GM12874 (cell line): ENCODE results near the gene CTTNBP2NL.

Experiments
- CTCF ChIP-seq: IDR thresholded peaks from 2 replicates; pipeline ENCODE4 v1.5.1; 2011; ENCODE audit warnings: low read depth, mild to moderate bottlenecking, control low read depth, low read length, moderate library complexity; ENCODE audit not compliant: insufficient read depth

The CTTNBP2NL gene

DNA sequence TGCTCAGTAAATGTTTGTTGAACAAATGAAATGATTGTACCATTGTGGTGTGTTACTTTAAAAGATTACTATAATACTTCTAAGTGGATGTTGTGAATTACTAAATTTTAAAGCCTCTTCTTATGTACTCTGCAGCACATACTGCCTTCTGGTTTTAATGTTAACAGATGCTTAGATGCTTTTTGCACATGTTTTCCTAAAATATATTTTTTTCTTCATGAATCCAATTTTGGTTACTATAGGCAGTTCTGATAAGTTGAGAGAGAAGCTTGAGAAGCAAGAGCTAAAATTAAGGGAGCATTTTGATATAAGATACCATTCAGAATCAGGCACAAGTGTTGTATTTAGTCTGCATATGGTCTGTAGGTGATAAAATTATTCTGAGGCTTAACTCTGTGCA, 21.3 kb downstream of the CTTNBP2NL start:
- no peak for TF ChIP-seq CTCF

- no peak for TF ChIP-seq CTCF
These were observed 22.3 kb downstream of the CTTNBP2NL start for GRCh38 chr1:112418099-112418892.

DNA sequence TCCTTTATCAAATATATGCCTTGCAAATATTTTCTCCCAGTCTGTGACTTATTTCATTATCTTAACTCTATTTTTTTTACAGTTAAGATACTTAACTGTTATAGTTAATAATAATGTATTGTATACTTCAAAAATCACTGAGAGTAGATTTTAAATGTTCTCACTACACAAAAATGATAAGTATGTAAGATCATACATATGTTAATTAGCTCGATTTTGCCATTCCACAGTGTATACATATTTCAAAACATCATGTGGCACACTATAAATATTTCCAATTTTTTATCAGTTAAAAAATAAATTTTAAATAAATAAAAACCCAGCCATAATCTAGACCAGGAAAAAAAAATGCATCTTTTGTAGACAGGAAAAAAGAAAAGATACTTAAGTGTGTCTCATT, 27.2 kb downstream of the CTTNBP2NL start:
- no peak for TF ChIP-seq CTCF

DNA sequence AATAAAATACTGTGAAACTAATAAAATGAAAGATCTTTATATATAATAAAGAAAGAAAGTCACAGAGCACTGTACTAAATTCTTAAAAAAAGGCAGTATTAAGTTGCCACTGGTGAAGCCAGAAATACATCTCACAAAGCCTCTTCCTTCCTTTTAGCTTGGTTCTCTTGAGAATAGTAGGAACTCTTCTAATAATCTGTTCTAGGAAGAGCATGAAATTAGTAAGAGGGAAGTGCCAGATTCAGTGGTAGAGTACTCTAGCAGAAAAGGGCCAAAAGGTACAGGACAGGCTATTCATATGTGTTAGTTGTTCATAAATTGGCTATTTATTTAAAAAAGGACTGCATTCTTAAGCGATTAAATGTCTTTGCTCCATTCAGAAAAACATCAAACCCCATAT, 33.7 kb downstream of the CTTNBP2NL start:
- TF ChIP-seq CTCF: no peak

DNA sequence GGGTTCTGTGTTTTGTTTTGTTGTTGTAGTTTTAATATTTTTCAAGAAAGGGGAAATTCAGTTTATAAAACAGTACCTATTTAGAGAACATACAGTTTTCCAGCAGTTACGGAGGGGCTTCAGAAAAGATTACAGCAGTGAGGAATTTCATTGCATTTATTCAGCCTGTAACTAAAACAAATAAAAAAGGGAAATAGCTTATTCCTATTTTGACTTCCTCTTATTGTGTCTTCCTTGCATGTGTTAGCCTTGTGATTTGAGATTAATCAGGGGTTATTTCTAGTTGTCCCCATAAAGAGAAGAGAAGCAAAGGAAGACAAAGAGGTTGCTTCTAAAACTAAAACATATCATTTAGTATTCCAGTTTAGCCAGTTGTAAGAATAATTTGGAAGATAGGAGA, 35.0 kb downstream of the CTTNBP2NL start:
- no peak for TF ChIP-seq CTCF

DNA sequence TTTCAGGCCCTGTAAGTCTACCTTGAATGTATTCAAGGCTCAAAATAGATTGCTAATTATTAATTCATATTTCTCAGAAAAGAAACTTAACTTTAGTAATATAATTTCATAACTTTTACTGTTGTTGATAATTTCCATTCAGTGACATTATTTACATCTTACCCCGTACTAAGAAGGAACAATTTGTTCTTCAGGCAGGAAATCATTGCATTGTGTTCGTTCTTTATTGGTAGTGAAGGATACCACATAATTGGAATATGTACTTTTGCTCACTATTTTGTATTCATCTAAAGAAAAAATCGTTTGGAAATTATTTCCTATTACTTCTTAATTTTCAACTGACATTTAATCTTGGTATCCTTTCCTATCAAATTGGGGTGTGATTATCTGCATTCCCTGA, 39.4 kb downstream of the CTTNBP2NL start:
- TF ChIP-seq CTCF: no peak

DNA sequence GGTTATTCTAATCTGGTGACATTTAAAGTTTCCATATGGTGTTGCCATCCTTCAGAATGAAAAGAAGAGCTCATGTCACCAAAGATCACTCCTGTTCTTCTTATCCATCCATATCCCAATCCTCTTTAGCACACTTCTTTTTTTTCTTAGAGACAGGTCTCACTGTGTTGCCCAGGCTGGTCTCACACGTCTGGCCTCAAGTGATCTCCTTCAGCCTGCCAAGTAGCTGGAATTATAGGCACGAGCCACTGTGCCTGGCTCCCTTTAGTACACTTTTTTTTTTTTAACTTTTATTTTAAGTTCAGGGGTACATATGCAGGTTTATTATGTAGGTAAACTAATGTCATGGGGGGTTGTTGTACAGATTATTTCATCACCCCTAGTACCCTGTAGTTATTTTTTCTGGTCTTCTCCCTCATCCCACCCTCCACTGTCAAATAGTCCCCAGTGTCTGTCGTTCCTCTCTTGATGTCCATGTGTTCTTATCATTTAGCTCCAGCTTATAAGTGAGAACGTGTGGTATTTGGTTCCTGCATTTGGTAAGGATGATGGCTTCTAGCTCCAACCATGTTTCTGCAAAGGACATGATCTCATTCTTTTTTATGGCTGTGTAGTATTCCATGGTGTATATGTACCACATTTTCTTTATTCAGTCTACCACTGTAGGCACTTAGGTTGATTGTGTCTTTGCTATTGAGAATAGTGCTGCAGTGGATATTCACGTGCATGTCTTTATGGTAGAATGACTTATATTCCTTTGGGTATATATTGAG, 40.6 kb downstream of the CTTNBP2NL start:
- TF ChIP-seq CTCF: no peak
